RWPE1 (cell line): ENCODE results near the gene MYO3A.

Experiments used
- CTCF ChIA-PET: fragments of 350-600 bp; sonication (Branson Sonifier 250); formaldehyde crosslinking; extraction: SDS; loops from one replicate; lab custom pipeline; 2021; lab: Yijun Ruan, JAX
- POLR2A ChIA-PET: fragments of 400-600 bp; formaldehyde crosslinking; extraction: SDS; loops from one replicate; lab custom pipeline; 2020; ENCODE audit warnings: antibody characterized with exemption; ENCODE audit not compliant: low non-redundant PET; lab: Yijun Ruan, JAX
- DNase-seq: peaks from one replicate; pipeline ENCODE4 v3.0.0; 2012; ENCODE audit warnings: low spot score
- H3K27ac ChIP-seq: fragments of 450-650 bp; 2 replicates; pipeline ENCODE4 v1.5.1; 2017
- TF ChIP-seq, protein P1 (sequence below): fragments of 450-650 bp; conservative IDR thresholded peaks from 2 replicates; pipeline ENCODE4 v1.5.1; 2017; ENCODE audit warnings: low read depth, mild to moderate bottlenecking

MYO3A gene

GRCh38 chr10:25934621-25935139 is 651 bp downstream of the MYO3A start:
- no peak for DNase-seq
- no peak overlapping the region for H3K27ac ChIP-seq
- POLR2A ChIA-PET, result no interaction called here

DNA sequence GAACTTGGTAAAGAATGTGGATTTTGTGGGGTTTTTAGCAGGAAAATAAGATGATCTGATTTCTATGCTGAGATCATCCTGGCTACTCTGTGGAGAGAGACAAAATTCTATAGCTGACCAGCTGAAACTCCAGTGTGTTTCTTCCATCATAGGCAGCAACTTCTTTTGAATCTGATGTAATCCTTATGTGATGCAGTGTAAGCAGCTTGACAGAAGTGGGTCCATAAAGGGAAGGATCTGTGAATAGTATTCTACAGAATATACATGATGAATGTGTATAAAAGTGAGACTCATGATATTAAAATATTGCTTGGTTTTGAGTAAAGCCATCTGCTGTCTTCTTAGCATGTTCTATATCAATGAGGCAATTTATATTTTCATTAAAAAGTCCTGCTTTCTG is 4.4 kb downstream of the MYO3A start:
- TF ChIP-seq, protein P1, sequence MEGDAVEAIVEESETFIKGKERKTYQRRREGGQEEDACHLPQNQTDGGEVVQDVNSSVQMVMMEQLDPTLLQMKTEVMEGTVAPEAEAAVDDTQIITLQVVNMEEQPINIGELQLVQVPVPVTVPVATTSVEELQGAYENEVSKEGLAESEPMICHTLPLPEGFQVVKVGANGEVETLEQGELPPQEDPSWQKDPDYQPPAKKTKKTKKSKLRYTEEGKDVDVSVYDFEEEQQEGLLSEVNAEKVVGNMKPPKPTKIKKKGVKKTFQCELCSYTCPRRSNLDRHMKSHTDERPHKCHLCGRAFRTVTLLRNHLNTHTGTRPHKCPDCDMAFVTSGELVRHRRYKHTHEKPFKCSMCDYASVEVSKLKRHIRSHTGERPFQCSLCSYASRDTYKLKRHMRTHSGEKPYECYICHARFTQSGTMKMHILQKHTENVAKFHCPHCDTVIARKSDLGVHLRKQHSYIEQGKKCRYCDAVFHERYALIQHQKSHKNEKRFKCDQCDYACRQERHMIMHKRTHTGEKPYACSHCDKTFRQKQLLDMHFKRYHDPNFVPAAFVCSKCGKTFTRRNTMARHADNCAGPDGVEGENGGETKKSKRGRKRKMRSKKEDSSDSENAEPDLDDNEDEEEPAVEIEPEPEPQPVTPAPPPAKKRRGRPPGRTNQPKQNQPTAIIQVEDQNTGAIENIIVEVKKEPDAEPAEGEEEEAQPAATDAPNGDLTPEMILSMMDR, result no peak
- H3K27ac ChIP-seq, result no peak overlapping the region
- DNase-seq, result no peak
- POLR2A ChIA-PET, result no interaction called here
- CTCF ChIA-PET, result no interaction called here

More at GRCh38 chr10:25934621-25935139, 651 bp downstream of the MYO3A start:
- TF ChIP-seq, protein P1, result no peak
- CTCF ChIA-PET, result interaction anchor here (0.6 kb wide), 1 partner anchor 96 kb away, joined by 4 read pairs; no protein-coding TSS in a partner anchor

DNA sequence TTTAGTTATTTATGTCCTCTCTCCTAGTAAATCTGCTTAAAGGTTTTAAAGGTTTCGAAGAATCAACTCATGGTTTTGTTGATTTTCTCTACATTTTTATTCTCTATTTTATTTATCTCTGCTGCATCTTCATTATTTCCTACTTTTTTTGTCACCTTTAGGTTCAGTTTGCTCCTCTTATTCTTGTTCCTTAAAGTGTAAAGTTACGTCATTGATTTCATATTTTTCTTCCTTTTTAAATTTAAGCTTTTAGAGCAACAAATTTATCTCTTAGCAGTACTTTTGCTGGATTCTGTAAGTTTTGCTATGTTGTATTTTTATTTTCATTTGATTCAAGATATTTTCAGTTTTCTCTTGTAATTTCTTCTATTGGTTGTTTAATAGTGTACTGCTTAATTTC is 10.7 kb downstream of the MYO3A start:
- ChIA-PET CTCF (interaction anchor here (0.6 kb wide), 1 partner anchor 40 kb away, joined by 4 read pairs; no protein-coding TSS in a partner anchor), POLR2A (no interaction called here)
- H3K27ac ChIP-seq, result no peak overlapping the region
- TF ChIP-seq, protein P1, result no peak
- DNase-seq, result no peak

DNA sequence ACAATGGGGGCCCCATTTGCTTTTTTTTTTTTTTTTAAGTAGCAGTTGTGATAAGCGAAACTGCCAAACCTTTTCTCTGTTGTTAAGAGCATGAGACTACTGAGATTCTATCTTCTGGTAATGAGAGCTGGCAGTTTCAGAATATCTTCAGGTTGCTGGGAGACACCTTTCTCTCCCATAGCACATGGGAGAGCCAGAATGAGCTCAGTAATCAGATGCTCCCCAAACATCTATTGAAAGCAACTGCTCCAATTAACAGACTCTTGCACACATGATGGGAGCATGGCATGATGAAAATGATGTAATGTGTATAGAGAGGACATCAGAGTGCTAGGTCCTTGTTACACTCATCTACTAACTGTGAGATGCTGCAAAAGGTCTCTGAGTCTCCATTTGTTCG is 18.8 kb downstream of the MYO3A start:
- no peak for DNase-seq
- ChIA-PET CTCF (no interaction called here), POLR2A (no interaction called here)
- no peak overlapping the region for H3K27ac ChIP-seq
- TF ChIP-seq, protein P1, result no peak

- no peak for DNase-seq
- TF ChIP-seq, protein P1, result no peak
- no peak overlapping the region for H3K27ac ChIP-seq
- ChIA-PET CTCF (no interaction called here), POLR2A (no interaction called here)
These were observed 20.8 kb downstream of the MYO3A start for GRCh38 chr10:25954851-25955250.

GRCh38 chr10:25959540-25960232 is 25.7 kb downstream of the MYO3A start:
- ChIA-PET CTCF (no interaction called here), POLR2A (no interaction called here)
- no peak for DNase-seq
- H3K27ac ChIP-seq, result no peak overlapping the region
- TF ChIP-seq, protein P1, result no peak
